NCI-H1092 (cell line): ENCODE measurements around the gene FHIT.
"Not testable (repeated sequence)": the region's sequence is repeated elsewhere in the genome, so short reads cannot be mapped to it uniquely, and the experiment has no call there.

Source experiments
- DNase-seq: peaks from one replicate; lab custom pipeline; 2025; lab: John Stamatoyannopoulos, UW

The FHIT gene

DNA sequence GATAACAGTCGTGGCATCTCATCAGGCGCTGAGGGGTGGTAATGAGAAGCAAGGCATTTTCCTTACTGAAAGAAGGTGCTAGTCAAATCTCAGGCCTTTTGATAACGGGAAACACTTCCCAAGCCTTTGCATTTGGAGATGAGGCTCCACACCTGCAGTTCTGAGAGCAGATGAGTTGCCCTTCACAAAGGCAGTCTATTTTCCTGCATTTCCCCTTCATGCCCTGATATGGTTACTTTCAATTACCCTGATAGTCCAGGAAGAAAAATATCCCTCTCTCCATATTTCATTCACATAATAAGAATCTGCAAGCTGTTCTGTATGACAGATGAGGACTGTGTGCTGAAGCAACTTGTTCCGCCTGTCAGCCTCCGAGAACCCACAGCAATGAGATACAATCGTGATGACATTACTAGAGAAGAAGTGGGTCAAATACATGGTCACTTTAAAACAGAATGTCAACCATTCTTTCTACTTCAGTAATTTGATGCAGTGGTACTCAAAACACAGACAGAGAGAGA, 25.0 kb downstream of the FHIT start:
- DNase-seq: no peak

DNA sequence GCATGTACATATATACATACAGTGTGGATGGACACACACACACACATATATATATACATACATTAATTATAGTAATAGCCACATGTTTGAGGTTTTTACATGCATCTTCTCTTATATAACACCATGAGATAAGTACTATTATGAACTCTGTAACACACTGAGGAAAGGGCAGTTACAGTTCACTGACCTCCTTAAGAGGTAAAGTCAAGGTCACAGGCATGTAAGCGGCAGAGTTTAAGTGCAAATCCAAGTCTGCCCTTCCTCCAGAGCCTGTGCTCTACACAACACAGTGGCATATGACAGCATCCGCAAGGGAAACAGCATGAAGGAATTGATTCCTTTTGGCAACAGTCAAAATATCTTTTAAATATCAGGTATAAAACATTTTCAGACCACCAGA, 26.4 kb downstream of the FHIT start:
- DNase-seq: no peak

GRCh38 chr3:61223451-61223850, 27.8 kb downstream of the FHIT start:
- no peak for DNase-seq

- DNase-seq: no peak
These were observed 28.8 kb downstream of the FHIT start for GRCh38 chr3:61222467-61222866.

DNA sequence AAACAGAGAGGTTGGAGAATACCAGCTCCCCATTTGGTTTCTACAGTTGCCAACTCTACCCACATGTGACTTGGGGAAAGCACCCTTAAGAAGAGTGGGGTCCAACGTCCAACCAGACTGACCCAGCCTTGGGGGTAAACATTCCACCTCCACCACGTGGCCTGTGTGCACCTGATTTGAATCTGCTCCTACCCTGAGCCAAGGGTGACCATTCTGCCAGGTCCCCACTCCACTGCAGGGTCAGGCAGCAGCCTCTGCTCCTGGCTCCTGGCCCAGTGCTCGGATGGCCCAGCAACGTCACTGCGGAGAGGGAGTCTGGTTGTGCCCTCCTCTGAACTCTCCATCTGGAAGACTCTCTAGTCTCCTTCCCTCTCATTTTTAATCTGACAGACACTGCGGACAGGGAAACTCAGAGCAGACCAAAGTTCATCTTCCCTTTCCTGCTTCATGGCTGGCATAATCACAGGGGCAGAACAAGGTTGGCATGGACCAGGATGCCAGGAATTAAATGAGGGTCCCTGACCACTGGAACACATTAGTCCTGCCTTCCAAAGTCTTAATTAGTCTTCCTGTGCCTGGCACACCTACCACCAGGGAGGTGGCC, 29.4 kb downstream of the FHIT start:
- DNase-seq: no peak

DNA sequence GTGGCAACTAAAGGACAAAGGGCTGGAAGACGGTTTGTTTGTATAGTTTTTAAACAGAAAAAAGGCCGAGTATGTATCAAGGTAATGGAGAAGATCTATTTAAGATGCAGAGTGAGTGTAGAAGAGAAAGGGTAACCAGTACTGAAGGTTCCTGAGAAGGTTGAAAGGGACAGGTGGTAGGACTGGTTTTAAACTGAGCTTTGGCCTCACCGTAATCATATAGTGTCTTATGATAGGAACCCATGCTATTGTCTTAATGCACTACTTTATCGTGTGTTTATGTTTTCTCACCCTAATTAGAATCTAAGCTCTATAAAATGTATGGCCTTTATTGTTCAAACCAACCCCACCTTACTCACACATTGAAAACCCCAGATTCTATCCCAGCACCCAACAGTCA, 32.7 kb downstream of the FHIT start:
- no peak for DNase-seq

DNA sequence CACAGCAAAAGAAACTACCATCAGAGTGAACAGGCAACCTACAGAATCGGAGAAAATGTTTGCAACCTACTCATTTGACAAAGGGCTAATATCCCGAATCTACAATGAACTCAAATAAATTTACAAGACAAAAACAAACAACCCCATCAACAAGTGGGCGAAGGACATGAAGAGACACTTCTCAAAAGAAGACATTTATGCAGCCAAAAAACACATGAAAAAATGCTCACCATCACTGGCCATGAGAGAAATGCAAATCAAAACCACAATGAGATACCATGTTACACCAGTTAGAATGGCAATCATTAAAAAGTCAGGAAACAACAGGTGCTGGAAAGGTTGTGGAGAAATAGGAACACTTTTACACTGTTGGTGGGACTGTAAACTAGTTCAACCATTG, 35.1 kb downstream of the FHIT start:
- DNase-seq: not testable (repeated sequence)

GRCh38 chr3:61202086-61202485, 49.2 kb downstream of the FHIT start:
- DNase-seq: no peak

DNA sequence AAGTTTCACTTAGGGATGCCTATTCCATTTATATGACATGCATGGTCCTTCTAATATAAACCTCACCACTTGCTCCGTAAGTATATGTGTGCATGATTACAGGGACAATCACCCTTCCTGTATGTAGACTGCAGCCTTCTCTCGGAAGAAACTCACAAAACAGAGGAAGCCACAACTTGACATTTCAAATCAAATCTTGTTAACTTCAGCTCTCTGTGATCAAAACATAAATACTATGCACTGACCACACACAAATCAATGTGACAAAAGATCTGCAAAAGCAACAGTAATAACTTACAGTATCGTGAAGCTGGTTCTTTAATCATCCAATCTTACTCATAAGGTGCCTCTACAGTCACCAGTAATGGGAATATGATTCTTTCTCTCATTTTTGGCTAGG, 50.2 kb downstream of the FHIT start:
- no peak for DNase-seq

- DNase-seq: no peak
These were observed 51.0 kb downstream of the FHIT start for GRCh38 chr3:61200270-61200669.

- DNase-seq: no peak
These were observed 51.4 kb downstream of the FHIT start for GRCh38 chr3:61199843-61200242.

DNA sequence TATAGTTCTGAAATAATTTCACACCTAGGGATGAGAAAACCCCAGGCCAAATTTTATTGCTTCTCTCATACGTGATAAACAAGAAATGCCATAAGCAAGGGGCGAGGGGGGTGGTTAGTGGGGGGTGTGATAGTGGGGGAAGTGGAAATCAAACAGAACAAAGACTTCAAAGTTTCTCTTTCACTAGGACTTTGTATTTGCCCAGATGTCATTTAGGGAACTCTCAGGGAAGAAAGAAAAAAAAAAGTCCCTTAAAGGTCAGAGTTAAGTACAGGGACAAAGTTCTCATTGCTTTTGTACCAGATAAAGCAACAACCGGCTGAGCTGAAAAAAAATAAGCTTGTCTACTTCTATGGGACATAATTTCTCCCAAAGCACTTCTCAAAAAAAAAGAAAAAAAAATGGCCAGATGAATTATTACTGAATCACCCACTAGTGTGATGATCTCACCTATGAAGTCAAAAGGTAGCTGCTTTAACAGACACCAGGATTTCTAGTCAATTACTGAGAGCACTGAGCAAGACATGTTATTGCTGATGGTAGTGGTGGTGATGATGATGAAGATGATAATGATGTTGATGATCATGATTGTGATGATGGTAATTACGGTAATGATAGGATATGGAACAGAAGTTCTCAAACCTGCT, 56.2 kb downstream of the FHIT start:
- DNase-seq: no peak

- DNase-seq: no peak
These were observed 59.0 kb downstream of the FHIT start for GRCh38 chr3:61192222-61192621.

DNA sequence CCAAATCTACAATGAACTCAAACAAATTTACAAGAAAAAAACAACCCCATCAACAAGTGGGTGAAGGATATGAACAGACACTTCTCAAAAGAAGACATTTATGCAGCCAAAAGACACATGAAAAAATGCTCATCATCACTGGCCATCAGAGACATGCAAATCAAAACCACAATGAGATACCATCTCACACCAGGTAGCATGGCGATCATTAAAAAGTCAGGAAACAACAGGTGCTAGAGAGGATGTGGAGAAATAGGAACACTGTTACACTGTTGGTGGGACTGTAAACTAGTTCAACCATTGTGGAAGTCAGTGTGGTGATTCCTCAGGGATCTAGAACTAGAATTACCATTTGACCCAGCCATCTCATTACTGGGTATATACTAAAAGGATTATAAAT, 61.0 kb downstream of the FHIT start:
- DNase-seq: not testable (repeated sequence)

- no peak for DNase-seq
These were observed 65.2 kb downstream of the FHIT start for GRCh38 chr3:61186030-61186429.

- DNase-seq: no peak
These were observed 66.3 kb downstream of the FHIT start for GRCh38 chr3:61184956-61185355.

- no peak for DNase-seq
These were observed 68.6 kb downstream of the FHIT start for GRCh38 chr3:61182662-61183061.

GRCh38 chr3:61181874-61182273, 69.4 kb downstream of the FHIT start:
- no peak for DNase-seq

- DNase-seq: no peak
These were observed 71.0 kb downstream of the FHIT start for GRCh38 chr3:61180206-61180605.

GRCh38 chr3:61178167-61178566, 73.1 kb downstream of the FHIT start:
- DNase-seq: no peak

DNA sequence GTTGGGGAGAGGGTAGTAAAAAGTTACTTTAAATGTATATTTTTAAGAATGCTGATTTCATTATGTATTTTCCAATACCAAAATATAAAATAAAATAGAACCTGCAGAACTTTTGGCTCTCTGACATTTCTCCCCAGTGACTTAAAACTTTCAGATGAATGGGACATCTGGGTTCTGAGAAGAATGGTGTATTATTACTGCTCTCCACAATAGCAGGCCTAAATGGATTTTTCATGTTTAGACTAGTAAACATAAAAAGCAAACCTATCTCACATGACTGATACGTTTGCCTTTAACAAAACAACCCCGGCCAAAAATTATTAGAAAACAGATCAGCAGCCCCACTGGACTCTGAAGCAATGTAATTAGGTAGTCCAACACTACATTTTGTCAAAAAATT, 73.8 kb downstream of the FHIT start:
- DNase-seq: no peak

DNA sequence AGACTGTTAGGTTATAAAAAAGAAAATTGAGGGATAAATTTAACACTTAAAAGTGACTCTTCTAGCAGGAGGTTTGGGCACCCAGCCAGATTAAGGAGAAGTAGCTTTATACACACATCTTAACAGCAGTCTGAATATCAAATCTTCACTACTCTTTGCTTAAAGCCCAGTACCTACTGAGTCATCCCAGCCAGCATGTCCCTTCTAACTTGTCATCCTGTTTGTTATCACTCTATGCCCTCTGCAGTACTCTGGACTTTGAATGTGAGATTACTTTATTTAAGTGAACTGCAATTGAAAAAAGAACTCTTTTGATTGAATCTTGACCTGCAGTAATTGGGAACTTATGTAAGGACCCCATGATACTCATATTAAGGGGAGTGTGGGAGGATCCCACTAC, 77.6 kb downstream of the FHIT start:
- no peak for DNase-seq

- DNase-seq: no peak
These were observed 78.6 kb downstream of the FHIT start for GRCh38 chr3:61172684-61173083.

- no peak for DNase-seq
These were observed 79.0 kb downstream of the FHIT start for GRCh38 chr3:61172203-61172602.
